GM12864 (cell line): ENCODE results near the gene PRKCQ.

Source experiments
- DNase-seq: peaks from one replicate; pipeline ENCODE4 v3.0.0-alpha.2; 2011; ENCODE audit warnings: low read depth
- H3K4me3 ChIP-seq: 2 replicates; pipeline ENCODE4 v1.5.1; 2011; ENCODE audit warnings: mild to moderate bottlenecking, low read depth, low read length, control low read depth
- TF ChIP-seq, protein P1 (sequence below): IDR thresholded peaks from 2 replicates; pipeline ENCODE4 v1.5.1; 2011; ENCODE audit warnings: low read depth, mild to moderate bottlenecking, moderate library complexity, low read length, control low read depth, inconsistent platforms; ENCODE audit errors: missing control alignments

Gene PRKCQ

DNA sequence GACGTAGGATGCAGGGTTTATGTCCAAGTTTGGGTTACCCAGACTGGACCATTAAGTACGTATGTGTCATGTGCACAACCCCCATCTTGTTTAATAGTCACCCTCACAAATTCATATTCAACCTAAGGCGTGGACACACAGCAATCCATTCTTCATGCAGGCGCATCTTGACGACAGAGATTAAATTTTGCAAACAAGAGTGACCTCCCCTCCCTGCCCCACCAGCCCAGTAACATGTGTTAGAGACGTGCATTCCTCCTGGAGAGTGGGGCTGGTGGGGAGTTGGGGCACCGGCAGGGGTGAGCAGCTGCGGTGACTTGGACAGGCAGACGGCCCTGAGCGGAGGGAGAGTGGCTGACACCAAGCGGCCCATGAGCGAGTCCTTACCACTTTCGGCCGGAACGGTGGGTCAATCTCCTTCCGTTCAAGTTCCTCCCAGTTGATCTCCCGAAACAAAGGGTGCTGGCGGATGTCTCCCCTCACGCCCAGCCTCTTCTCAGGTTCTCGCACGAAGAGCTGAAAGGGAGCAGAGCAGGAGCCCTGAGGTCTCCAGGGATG, 149.6 kb downstream of the PRKCQ start:
- no peak overlapping the region for H3K4me3 ChIP-seq
- DNase-seq: no peak
- TF ChIP-seq, protein P1, sequence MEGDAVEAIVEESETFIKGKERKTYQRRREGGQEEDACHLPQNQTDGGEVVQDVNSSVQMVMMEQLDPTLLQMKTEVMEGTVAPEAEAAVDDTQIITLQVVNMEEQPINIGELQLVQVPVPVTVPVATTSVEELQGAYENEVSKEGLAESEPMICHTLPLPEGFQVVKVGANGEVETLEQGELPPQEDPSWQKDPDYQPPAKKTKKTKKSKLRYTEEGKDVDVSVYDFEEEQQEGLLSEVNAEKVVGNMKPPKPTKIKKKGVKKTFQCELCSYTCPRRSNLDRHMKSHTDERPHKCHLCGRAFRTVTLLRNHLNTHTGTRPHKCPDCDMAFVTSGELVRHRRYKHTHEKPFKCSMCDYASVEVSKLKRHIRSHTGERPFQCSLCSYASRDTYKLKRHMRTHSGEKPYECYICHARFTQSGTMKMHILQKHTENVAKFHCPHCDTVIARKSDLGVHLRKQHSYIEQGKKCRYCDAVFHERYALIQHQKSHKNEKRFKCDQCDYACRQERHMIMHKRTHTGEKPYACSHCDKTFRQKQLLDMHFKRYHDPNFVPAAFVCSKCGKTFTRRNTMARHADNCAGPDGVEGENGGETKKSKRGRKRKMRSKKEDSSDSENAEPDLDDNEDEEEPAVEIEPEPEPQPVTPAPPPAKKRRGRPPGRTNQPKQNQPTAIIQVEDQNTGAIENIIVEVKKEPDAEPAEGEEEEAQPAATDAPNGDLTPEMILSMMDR: no peak

DNA sequence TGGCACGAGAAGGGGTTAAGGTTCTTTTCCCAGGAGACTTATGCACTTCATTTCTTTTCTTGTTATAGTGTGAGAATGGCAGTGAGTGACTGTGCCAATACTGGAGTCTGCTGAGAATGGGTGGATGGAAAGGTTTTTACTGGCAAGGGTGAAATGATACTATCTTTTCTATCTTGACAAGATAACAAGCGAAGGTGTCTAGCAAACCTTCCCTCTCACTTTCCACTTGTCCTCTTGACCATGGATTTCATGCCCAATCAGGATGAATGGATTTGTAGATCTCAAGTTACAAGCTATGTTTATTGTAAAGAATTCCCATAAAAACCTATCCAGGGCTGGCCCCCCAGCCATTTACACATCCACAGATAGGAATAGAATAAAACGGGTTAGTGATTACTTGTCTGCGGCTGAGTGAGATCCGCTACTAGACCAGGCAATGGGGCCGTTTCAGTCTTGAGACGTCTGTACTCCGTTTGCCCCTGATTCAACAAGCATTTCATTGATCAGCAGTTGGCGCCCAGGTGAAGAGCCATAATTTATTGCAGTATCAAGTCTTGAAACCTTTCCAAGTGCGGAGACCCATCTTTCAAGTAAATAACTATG, 152.6 kb downstream of the PRKCQ start:
- no peak overlapping the region for H3K4me3 ChIP-seq
- no peak for DNase-seq
- TF ChIP-seq, protein P1: no peak

- no peak overlapping the region for H3K4me3 ChIP-seq
- DNase-seq: no peak
- TF ChIP-seq, protein P1: no peak
Observed at GRCh38 chr10:6426317-6426716, 153.8 kb downstream of the PRKCQ start.

DNA sequence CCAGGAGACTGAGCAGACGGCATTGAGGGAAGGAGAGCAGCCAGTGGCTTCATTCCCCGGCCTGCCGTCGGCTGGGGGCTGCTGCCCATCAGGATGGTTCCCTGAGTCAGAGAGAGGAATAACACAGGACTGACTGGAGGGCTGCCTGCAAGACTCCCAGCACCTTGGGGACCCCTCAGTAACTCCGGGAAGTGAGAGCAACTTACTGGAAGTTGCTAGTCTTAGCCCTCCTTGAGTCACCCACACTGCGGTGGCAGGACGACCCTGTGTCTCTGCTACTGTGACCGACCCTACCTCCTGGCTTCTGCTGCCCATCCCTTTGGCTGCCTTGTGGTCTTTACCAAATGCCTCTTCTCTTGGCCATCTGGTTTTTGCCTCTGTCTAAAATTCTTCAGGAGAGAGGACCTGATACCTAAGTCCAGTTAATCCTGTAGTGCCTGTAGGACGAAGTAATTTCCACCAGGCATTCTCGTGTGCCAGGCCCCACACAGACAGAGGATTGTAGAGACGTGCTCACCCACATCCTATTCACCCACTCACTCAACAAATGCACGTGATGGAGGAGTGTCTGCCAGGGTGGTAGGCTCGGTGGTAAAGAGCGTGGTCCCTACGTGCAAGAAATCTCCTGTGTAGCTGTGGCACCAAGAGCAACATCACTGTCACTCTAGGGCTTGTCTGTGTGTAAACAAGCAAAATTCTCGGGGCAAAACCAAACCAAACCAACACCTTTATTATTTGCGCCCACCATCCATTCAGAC, 156.5 kb downstream of the PRKCQ start:
- TF ChIP-seq, protein P1: no peak
- no peak for DNase-seq
- no peak overlapping the region for H3K4me3 ChIP-seq

GRCh38 chr10:6423004-6423403, 157.1 kb downstream of the PRKCQ start:
- no peak for DNase-seq
- TF ChIP-seq, protein P1: no peak
- no peak overlapping the region for H3K4me3 ChIP-seq

DNA sequence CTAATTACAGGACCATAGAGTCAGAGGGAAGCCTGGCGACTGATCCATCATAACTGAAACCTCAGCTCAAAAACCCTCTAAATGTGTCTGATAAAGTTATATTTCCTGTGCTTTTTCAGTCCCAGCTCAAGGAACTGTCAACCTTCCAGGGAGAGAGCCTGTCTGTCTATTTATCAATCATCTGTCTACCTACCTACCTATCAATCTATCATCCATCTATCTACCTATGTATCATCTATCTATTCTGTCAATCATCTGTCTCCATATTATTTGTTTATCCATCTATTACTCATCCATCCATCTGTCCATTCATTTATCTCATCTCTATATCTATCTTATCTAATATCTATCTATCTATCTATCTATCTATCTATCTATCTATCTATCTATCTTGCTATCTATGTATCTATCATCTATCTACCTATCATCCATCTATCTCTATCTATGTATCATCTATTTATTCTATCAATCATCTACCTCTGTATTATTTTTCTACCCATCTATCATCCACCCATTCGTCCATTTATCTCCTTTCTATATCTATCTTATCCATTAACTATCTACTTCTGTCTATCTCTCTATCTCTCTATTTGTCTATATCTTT, 161.4 kb downstream of the PRKCQ start:
- no peak for DNase-seq
- no peak overlapping the region for H3K4me3 ChIP-seq
- TF ChIP-seq, protein P1: no peak
